Ascending aorta (tissue), 2 donors: ENCODE measurements around the gene DLGAP4. TPM values are rescaled to one million over a fixed set of nuclear protein-coding genes. Genes with fewer than 3 reads are reported as not detected.
A peak's percentile ranks its signal among the peaks of the same experiment; 100 is the strongest.
"Not testable (repeated sequence)": the region's sequence is repeated elsewhere in the genome, so short reads cannot be mapped to it uniquely, and the experiment has no call there.

Experiments
- DNase-seq, 2 donors: peaks; one replicate each; pipeline ENCODE4 v3.0.0-alpha.2; 2019; ENCODE audit warnings: low spot score in 2 of 2
- H3K27ac ChIP-seq, 2 donors: fragments of 200-600 bp; sonication (generic); one replicate each; pipeline ENCODE4 v1.5.1; 2016 to 2017; ENCODE audit warnings: mild to moderate bottlenecking in 1 of 2
- H3K27me3 ChIP-seq: fragments of 200-600 bp; sonication (generic); one replicate; pipeline ENCODE4 v1.5.1; 2017
- H3K36me3 ChIP-seq, 2 donors: fragments of 200-600 bp; sonication (generic); one replicate each; pipeline ENCODE4 v1.5.1; 2016
- H3K4me1 ChIP-seq, 2 donors: fragments of 200-600 bp; sonication (generic); one replicate each; pipeline ENCODE4 v1.5.1; 2016 to 2017; ENCODE audit warnings: mild to moderate bottlenecking in 1 of 2
- H3K4me3 ChIP-seq, 2 donors: fragments of 200-600 bp; sonication (generic); one replicate each; pipeline ENCODE4 v1.5.1; 2016 to 2017; ENCODE audit warnings: mild to moderate bottlenecking in 1 of 2
- H3K9me3 ChIP-seq, 2 donors: fragments of 200-600 bp; sonication (generic); one replicate each; pipeline ENCODE4 v1.5.1; 2016
- intact Hi-C: fragments of 100-400 bp; cut with DNase I; formaldehyde crosslinking; loops from one replicate; pipeline ENCODE4 v1.15.1; 2023
- total RNA-seq: library from RNA; depleted of rRNA; stranded (reverse); fragments of >200 nt; gene quantifications from one replicate; pipeline ENCODE4 v1.1.0, GENCODE V29; 2016
- TF ChIP-seq, protein P1 (sequence below), 3 experiments: fragments of 200-600 bp in 2 of 3; fragments of 450-650 bp in 1 of 3; sonication (generic) in 2 of 3; IDR thresholded peaks; one replicate each; pipeline ENCODE4 v1.5.1; 2016 to 2019; ENCODE audit warnings: antibody characterized with exemption in 3 of 3, mild to moderate bottlenecking in 1 of 3, moderate library complexity in 1 of 3

DLGAP4 gene
- total RNA-seq, 1 donor from 2014 or later, result 98.2 TPM

DNA sequence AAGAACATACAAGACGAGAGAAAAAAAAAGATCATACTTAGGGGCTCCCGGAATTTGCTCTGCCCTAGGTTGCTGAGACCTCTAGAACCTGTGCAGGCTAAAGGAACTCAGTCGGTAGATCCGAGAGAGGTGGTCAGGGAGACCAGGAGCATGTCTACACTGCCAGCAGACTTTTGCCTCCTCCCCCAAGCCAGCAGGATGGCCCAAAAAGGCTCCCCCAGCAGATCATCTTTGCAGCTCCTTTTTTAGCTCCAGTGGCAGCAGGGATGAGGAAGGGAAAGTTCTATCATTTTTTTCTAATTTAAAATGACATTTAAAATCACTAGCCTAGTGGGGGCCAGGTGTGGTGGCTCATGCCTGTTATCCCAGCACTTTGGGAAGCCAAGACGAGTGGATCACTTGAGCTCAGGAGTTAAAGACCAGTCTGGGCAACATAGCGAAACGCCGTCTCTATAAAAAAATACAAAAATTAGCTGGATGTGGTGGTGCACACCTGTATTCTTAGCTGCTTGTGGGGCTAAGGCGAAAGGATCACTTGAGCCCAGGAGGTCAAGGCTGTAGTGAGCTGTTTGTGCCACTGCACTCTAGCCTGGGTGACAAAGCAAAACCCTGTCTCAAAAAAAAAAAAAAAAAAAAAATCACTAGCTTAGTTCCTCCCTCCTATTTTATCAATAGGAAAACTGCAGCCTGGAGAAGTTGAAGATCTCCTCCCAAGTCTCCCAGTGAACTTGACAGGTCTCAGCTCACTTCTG is 165.9 kb downstream of the DLGAP4 start:
- Histone ChIP-seq H3K9me3 (no peaks in the 10 kb centered on the region), H3K4me1 (peaks cover 36 to 85% of the 10 kb centered on the region in 2 donors), H3K36me3 (peaks cover 3 to 5% of the 10 kb centered on the region in 2 donors), H3K27ac (peak overlapping the region; percentile 92), H3K4me3 (peak overlapping the region; percentile 36 to 52), H3K27me3 (no peaks in the 10 kb centered on the region)
- TF ChIP-seq, protein P1, sequence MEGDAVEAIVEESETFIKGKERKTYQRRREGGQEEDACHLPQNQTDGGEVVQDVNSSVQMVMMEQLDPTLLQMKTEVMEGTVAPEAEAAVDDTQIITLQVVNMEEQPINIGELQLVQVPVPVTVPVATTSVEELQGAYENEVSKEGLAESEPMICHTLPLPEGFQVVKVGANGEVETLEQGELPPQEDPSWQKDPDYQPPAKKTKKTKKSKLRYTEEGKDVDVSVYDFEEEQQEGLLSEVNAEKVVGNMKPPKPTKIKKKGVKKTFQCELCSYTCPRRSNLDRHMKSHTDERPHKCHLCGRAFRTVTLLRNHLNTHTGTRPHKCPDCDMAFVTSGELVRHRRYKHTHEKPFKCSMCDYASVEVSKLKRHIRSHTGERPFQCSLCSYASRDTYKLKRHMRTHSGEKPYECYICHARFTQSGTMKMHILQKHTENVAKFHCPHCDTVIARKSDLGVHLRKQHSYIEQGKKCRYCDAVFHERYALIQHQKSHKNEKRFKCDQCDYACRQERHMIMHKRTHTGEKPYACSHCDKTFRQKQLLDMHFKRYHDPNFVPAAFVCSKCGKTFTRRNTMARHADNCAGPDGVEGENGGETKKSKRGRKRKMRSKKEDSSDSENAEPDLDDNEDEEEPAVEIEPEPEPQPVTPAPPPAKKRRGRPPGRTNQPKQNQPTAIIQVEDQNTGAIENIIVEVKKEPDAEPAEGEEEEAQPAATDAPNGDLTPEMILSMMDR (IDR thresholded peaks at IDR 0.05), result no peak
- DNase-seq, result no peak
- intact Hi-C loops, result no loop called here

- H3K4me3 ChIP-seq, result peak overlapping the region; percentile 36 to 52
- H3K36me3 ChIP-seq, result peaks cover 3 to 5% of the 10 kb centered on the region in 2 donors
- intact Hi-C loops, result no loop called here
- no peaks in the 10 kb centered on the region for H3K27me3 ChIP-seq
- no peaks in the 10 kb centered on the region for H3K9me3 ChIP-seq
- peaks cover 30 to 79% of the 10 kb centered on the region in 2 donors for H3K4me1 ChIP-seq
- TF ChIP-seq, protein P1 (IDR thresholded peaks at IDR 0.05), result no peak
- peak overlapping the region; percentile 92 for H3K27ac ChIP-seq
- DNase-seq, result no peak
These were observed 166.5 kb downstream of the DLGAP4 start for GRCh38 chr20:36472637-36473090.

- intact Hi-C loops, result no loop called here
- no peak for DNase-seq
- Histone ChIP-seq H3K27me3 (no peaks in the 10 kb centered on the region), H3K4me1 (peaks cover 25 to 79% of the 10 kb centered on the region in 2 donors), H3K9me3 (no peaks in the 10 kb centered on the region), H3K36me3 (peaks cover 3 to 5% of the 10 kb centered on the region in 2 donors), H3K4me3 (peak overlapping the region; percentile 36 to 52), H3K27ac (peak overlapping the region; percentile 92)
- TF ChIP-seq, protein P1 (IDR thresholded peaks at IDR 0.05), result no peak
These were observed 167.0 kb downstream of the DLGAP4 start for GRCh38 chr20:36473164-36473563.

GRCh38 chr20:36474563-36474962 is 168.4 kb downstream of the DLGAP4 start:
- Histone ChIP-seq H3K36me3 (peaks cover 3 to 5% of the 10 kb centered on the region in 2 donors), H3K4me1 (peaks cover 28 to 77% of the 10 kb centered on the region in 2 donors), H3K27me3 (no peaks in the 10 kb centered on the region), H3K4me3 (no peak overlapping the region), H3K9me3 (no peaks in the 10 kb centered on the region), H3K27ac (peak overlapping the region; percentile 92)
- TF ChIP-seq, protein P1 (IDR thresholded peaks at IDR 0.05), result no peak
- intact Hi-C loops, result no loop called here
- DNase-seq, result no peak

- DNase-seq, H3K4me3 ChIP-seq, H3K9me3 ChIP-seq, intact Hi-C loops, H3K27me3 ChIP-seq, H3K36me3 ChIP-seq: not testable (repeated sequence)
- peak overlapping the region; percentile 92 for H3K27ac ChIP-seq
- peaks cover 29 to 76% of the 10 kb centered on the region in 2 donors for H3K4me1 ChIP-seq
These were observed 168.9 kb downstream of the DLGAP4 start for GRCh38 chr20:36475054-36475453.

- DNase-seq, result no peak
- peaks cover 0 to 3% of the 10 kb centered on the region in 2 donors for H3K36me3 ChIP-seq
- no peaks in the 10 kb centered on the region for H3K27me3 ChIP-seq
- H3K4me1 ChIP-seq, result peaks cover 30 to 76% of the 10 kb centered on the region in 2 donors
- H3K9me3 ChIP-seq, result no peaks in the 10 kb centered on the region
- intact Hi-C loops, result no loop called here
- H3K27ac ChIP-seq, result peak overlapping the region; percentile 10 to 30
- H3K4me3 ChIP-seq, result no peak overlapping the region
- TF ChIP-seq, protein P1 (IDR thresholded peaks at IDR 0.05), result no peak
These were observed 171.3 kb downstream of the DLGAP4 start for GRCh38 chr20:36477475-36477874.
